Measurements from ENCODE around the gene GORAB. TPM values are rescaled to one million over a fixed set of nuclear protein-coding genes. Genes with fewer than 3 reads are reported as not detected.

GORAB gene
- total RNA-seq (2014; rRNA removed; shearing (Covaris generic)) = 9.7 and 16.5 TPM in 2 replicates
- 27.3 and 30.9 TPM in 2 replicates for polyA plus RNA-seq (2014; cell fraction: nucleus; rRNA removed)

- peak; percentile 91 for DNase-seq (ENCODE audit: extremely low read depth, low read depth)
Measured at GRCh38 chr1:170531758-170532657, at the start of gene GORAB. TSS of gene GORAB (plus strand) at chr1:170532166. CDS start at chr1:170532224, 58 bp downstream.

- DNase-seq (ENCODE audit: extremely low read depth, low read depth) = no peak
Measured at GRCh38 chr1:170483051-170483450, 48.9 kb upstream of the GORAB start.

GRCh38 chr1:170487503-170487902 lies 44.5 kb upstream of the GORAB start:
- no peak for DNase-seq (ENCODE audit: extremely low read depth, low read depth)

GRCh38 chr1:170491291-170491690 lies 40.7 kb upstream of the GORAB start:
- DNase-seq (ENCODE audit: extremely low read depth, low read depth) = no peak

GRCh38 chr1:170494369-170494768 lies 37.6 kb upstream of the GORAB start:
- DNase-seq (ENCODE audit: extremely low read depth, low read depth) = no peak

- no peak for DNase-seq (ENCODE audit: extremely low read depth, low read depth)
Measured at GRCh38 chr1:170495006-170495405, 37.0 kb upstream of the GORAB start.

- DNase-seq (ENCODE audit: extremely low read depth, low read depth) = no peak
Measured at GRCh38 chr1:170498876-170499275, 33.1 kb upstream of the GORAB start.

GRCh38 chr1:170503665-170504064 lies 28.3 kb upstream of the GORAB start:
- no peak for DNase-seq (ENCODE audit: extremely low read depth, low read depth)

- no peak for DNase-seq (ENCODE audit: extremely low read depth, low read depth)
Measured at GRCh38 chr1:170510163-170510562, 21.8 kb upstream of the GORAB start.

GRCh38 chr1:170511038-170511437 lies 20.9 kb upstream of the GORAB start:
- DNase-seq (ENCODE audit: extremely low read depth, low read depth) = no peak

GRCh38 chr1:170513138-170513537 lies 18.8 kb upstream of the GORAB start:
- DNase-seq (ENCODE audit: extremely low read depth, low read depth) = no peak

GRCh38 chr1:170518185-170518834 lies 13.7 kb upstream of the GORAB start:
- no peak for DNase-seq (ENCODE audit: extremely low read depth, low read depth)

GRCh38 chr1:170518965-170519364 lies 13.0 kb upstream of the GORAB start:
- DNase-seq (ENCODE audit: extremely low read depth, low read depth) = no peak

GRCh38 chr1:170520601-170521000 lies 11.4 kb upstream of the GORAB start:
- no peak for DNase-seq (ENCODE audit: extremely low read depth, low read depth)

GRCh38 chr1:170521818-170522217 lies 10.1 kb upstream of the GORAB start:
- no peak for DNase-seq (ENCODE audit: extremely low read depth, low read depth)

GRCh38 chr1:170530972-170531757 lies 801 bp upstream of the GORAB start:
- no peak for DNase-seq (ENCODE audit: extremely low read depth, low read depth)

- no peak for DNase-seq (ENCODE audit: extremely low read depth, low read depth)
Measured at GRCh38 chr1:170533298-170533697, 1.3 kb downstream of the GORAB start.

GRCh38 chr1:170534626-170535147 lies 2.7 kb downstream of the GORAB start:
- no peak for DNase-seq (ENCODE audit: extremely low read depth, low read depth)

GRCh38 chr1:170535418-170535817 lies 3.5 kb downstream of the GORAB start:
- no peak for DNase-seq (ENCODE audit: extremely low read depth, low read depth)

GRCh38 chr1:170536924-170537551 lies 5.1 kb downstream of the GORAB start:
- DNase-seq (ENCODE audit: extremely low read depth, low read depth) = no peak

Measured in NCI-H460 (cell line).